ENCODE measurements around the gene DCST1. TPM values are rescaled to one million over a fixed set of nuclear protein-coding genes. Genes with fewer than 3 reads are reported as not detected.

The DCST1 gene
- total and polyA plus RNA-seq, 2 donors (not counting 1 experiment from before 2014, with no cell fraction given) = not detected

GRCh38 chr1:155009221-155009711 is 24.4 kb upstream of the DCST1 start:
- H3K79me2 ChIP-seq (ENCODE audit: control insufficient read depth, insufficient read depth, low read length) = peaks cover 5% of the 10 kb centered on the region

GRCh38 chr1:155009742-155010141 is 23.9 kb upstream of the DCST1 start:
- Histone ChIP-seq H3K9ac (ENCODE audit: insufficient read depth, low read length) (no peak overlapping the region), H3K4me3 (replicated peaks in 1 of 4; ENCODE audit: control extremely low read depth in 1 of 4, insufficient read depth in 1 of 4, low read depth in 3 of 4, low read length in 4 of 4) (no peak overlapping the region), H4K20me1 (ENCODE audit: control insufficient read depth, extremely low read depth, insufficient read depth, low read length) (no peaks in the 10 kb centered on the region), H3K36me3 (ENCODE audit: control insufficient read depth, insufficient read depth, low read length) (no peaks in the 10 kb centered on the region), H3K4me2 (ENCODE audit: extremely low read depth, insufficient read depth, low read length) (no peak overlapping the region), H3K27ac (ENCODE audit: insufficient read depth, low read length) (no peak overlapping the region), H3K9me3 (ENCODE audit: control insufficient read depth, insufficient read depth, low read depth, low read length) (no peaks in the 10 kb centered on the region), H2AFZ (ENCODE audit: low read length) (no peak overlapping the region), H3K79me2 (ENCODE audit: control insufficient read depth, insufficient read depth, low read length) (peaks cover 2% of the 10 kb centered on the region), H3K4me1 (ENCODE audit: control insufficient read depth, extremely low read depth, insufficient read depth, low read length) (peaks cover 7% of the 10 kb centered on the region), H3K27me3 (ENCODE audit: control insufficient read depth, insufficient read depth, low read length) (no peaks in the 10 kb centered on the region)
- TF ChIP-seq CTCF (conservative IDR thresholded peaks at IDR 0.05 in 1 of 2, IDR thresholded peaks at IDR 0.05 in 1 of 2; ENCODE audit: low read depth in 1 of 2, low read length in 2 of 2) = no peak
- no peak for TF ChIP-seq EZH2 (IDR thresholded peaks at IDR 0.05; ENCODE audit: low read length, missing control alignments)
- no peak for DNase-seq (ENCODE audit: low read depth in 2 of 2)

More at GRCh38 chr1:155009221-155009711, 24.4 kb upstream of the DCST1 start:
- no peaks in the 10 kb centered on the region for H3K27me3 ChIP-seq (ENCODE audit: control insufficient read depth, insufficient read depth, low read length)
- TF ChIP-seq EZH2 (IDR thresholded peaks at IDR 0.05; ENCODE audit: low read length, missing control alignments) = no peak
- no peak for TF ChIP-seq CTCF (conservative IDR thresholded peaks at IDR 0.05 in 1 of 2, IDR thresholded peaks at IDR 0.05 in 1 of 2; ENCODE audit: low read depth in 1 of 2, low read length in 2 of 2)
- no peak overlapping the region for H3K27ac ChIP-seq (ENCODE audit: insufficient read depth, low read length)
- no peaks in the 10 kb centered on the region for H3K36me3 ChIP-seq (ENCODE audit: control insufficient read depth, insufficient read depth, low read length)
- no peaks in the 10 kb centered on the region for H4K20me1 ChIP-seq (ENCODE audit: control insufficient read depth, extremely low read depth, insufficient read depth, low read length)
- no peak overlapping the region for H3K4me3 ChIP-seq (replicated peaks in 1 of 4; ENCODE audit: control extremely low read depth in 1 of 4, insufficient read depth in 1 of 4, low read depth in 3 of 4, low read length in 4 of 4)
- DNase-seq (ENCODE audit: low read depth in 2 of 2) = no peak
- H3K9ac ChIP-seq (ENCODE audit: insufficient read depth, low read length) = no peak overlapping the region
- peaks cover 12% of the 10 kb centered on the region for H3K4me1 ChIP-seq (ENCODE audit: control insufficient read depth, extremely low read depth, insufficient read depth, low read length)
- no peak overlapping the region for H3K4me2 ChIP-seq (ENCODE audit: extremely low read depth, insufficient read depth, low read length)
- H2AFZ ChIP-seq (ENCODE audit: low read length) = no peak overlapping the region
- H3K9me3 ChIP-seq (ENCODE audit: control insufficient read depth, insufficient read depth, low read depth, low read length) = no peaks in the 10 kb centered on the region

GRCh38 chr1:155010211-155010918 is 23.3 kb upstream of the DCST1 start:
- Histone ChIP-seq H3K4me2 (ENCODE audit: extremely low read depth, insufficient read depth, low read length) (no peak overlapping the region), H3K36me3 (ENCODE audit: control insufficient read depth, insufficient read depth, low read length) (no peaks in the 10 kb centered on the region), H3K4me3 (replicated peaks in 1 of 4; ENCODE audit: control extremely low read depth in 1 of 4, insufficient read depth in 1 of 4, low read depth in 3 of 4, low read length in 4 of 4) (no peak overlapping the region), H3K9me3 (ENCODE audit: control insufficient read depth, insufficient read depth, low read depth, low read length) (no peaks in the 10 kb centered on the region), H3K27me3 (ENCODE audit: control insufficient read depth, insufficient read depth, low read length) (no peaks in the 10 kb centered on the region), H4K20me1 (ENCODE audit: control insufficient read depth, extremely low read depth, insufficient read depth, low read length) (no peaks in the 10 kb centered on the region), H3K27ac (ENCODE audit: insufficient read depth, low read length) (no peak overlapping the region), H3K79me2 (ENCODE audit: control insufficient read depth, insufficient read depth, low read length) (peaks cover 2% of the 10 kb centered on the region), H3K9ac (ENCODE audit: insufficient read depth, low read length) (no peak overlapping the region), H3K4me1 (ENCODE audit: control insufficient read depth, extremely low read depth, insufficient read depth, low read length) (peaks cover 4% of the 10 kb centered on the region), H2AFZ (ENCODE audit: low read length) (no peak overlapping the region)
- no peak for DNase-seq (ENCODE audit: low read depth in 2 of 2)
- no peak for TF ChIP-seq CTCF (conservative IDR thresholded peaks at IDR 0.05 in 1 of 2, IDR thresholded peaks at IDR 0.05 in 1 of 2; ENCODE audit: low read depth in 1 of 2, low read length in 2 of 2)
- TF ChIP-seq EZH2 (IDR thresholded peaks at IDR 0.05; ENCODE audit: low read length, missing control alignments) = no peak
